DND-41 (cell line): ENCODE measurements around the gene ZNF106.

Experiments used
- ATAC-seq: fragments of 200-7000 bp; cut with Tn5 transposase; 3 replicates; pipeline ENCODE4 v1.9.1; 2021; ENCODE audit warnings: low read depth; ENCODE audit not compliant: insufficient read depth
- DNase-seq: peaks from one replicate; pipeline ENCODE4 v3.0.0-alpha.2; 2020
- H2AFZ ChIP-seq: 2 replicates; pipeline ENCODE4 v1.6.0; 2012; ENCODE audit warnings: low read depth, low read length
- H3K27ac ChIP-seq: 2 replicates; pipeline ENCODE4 v1.5.1; 2012; ENCODE audit warnings: low read length, inconsistent platforms
- H3K27me3 ChIP-seq: fragments of 200-600 bp; sonication (generic); 2 replicates; pipeline ENCODE4 v1.6.0; 2012; ENCODE audit warnings: low read length, mild to moderate bottlenecking, inconsistent platforms; ENCODE audit not compliant: insufficient read depth, poor library complexity
- H3K36me3 ChIP-seq: 2 replicates; pipeline ENCODE4 v1.5.1; 2012; ENCODE audit warnings: low read length, inconsistent platforms; ENCODE audit not compliant: insufficient read depth
- H3K4me1 ChIP-seq: 2 replicates; pipeline ENCODE4 v1.5.1; 2012; ENCODE audit warnings: mild to moderate bottlenecking, low read length; ENCODE audit not compliant: insufficient read depth
- H3K4me2 ChIP-seq: 2 replicates; pipeline ENCODE4 v1.6.0; 2012; ENCODE audit warnings: mild to moderate bottlenecking, moderate library complexity, low read length, inconsistent platforms; ENCODE audit not compliant: insufficient read depth
- H3K4me3 ChIP-seq, 2 experiments: fragments of 200-600 bp in 1 of 2; shearing (Covaris generic) in 1 of 2; 2 replicates each; pipeline ENCODE4 v1.5.1; 2012 to 2016; ENCODE audit warnings: inconsistent platforms in 2 of 2, low read length in 2 of 2, mild to moderate bottlenecking in 2 of 2, low read depth in 1 of 2, moderate library complexity in 1 of 2
- H3K79me2 ChIP-seq: 2 replicates; pipeline ENCODE4 v1.6.0; 2012; ENCODE audit warnings: low read length, inconsistent platforms; ENCODE audit not compliant: insufficient read depth
- H3K9ac ChIP-seq: 2 replicates; pipeline ENCODE4 v1.6.0; 2012; ENCODE audit warnings: low read depth, mild to moderate bottlenecking, inconsistent platforms, low read length, moderate library complexity
- H3K9me3 ChIP-seq: 2 replicates; pipeline ENCODE4 v1.5.1; 2012; ENCODE audit warnings: low read length, moderate library complexity, mild to moderate bottlenecking, inconsistent platforms; ENCODE audit not compliant: insufficient read depth, severe bottlenecking
- H4K20me1 ChIP-seq: 2 replicates; pipeline ENCODE4 v1.6.0; 2012; ENCODE audit warnings: low read length; ENCODE audit not compliant: insufficient read depth
- EZH2 ChIP-seq: IDR thresholded peaks from 3 replicates; pipeline ENCODE4 v1.6.1; 2012; ENCODE audit warnings: borderline replicate concordance, low read depth, mild to moderate bottlenecking, moderate library complexity, low read length, inconsistent platforms; ENCODE audit not compliant: severe bottlenecking
- TF ChIP-seq, protein P1 (sequence below): IDR thresholded peaks from 2 replicates; pipeline ENCODE4 v1.5.1; 2012; ENCODE audit warnings: borderline replicate concordance, low read length, moderate library complexity, mild to moderate bottlenecking; ENCODE audit not compliant: poor library complexity, severe bottlenecking; ENCODE audit errors: extremely low read depth

ZNF106 gene

DNA sequence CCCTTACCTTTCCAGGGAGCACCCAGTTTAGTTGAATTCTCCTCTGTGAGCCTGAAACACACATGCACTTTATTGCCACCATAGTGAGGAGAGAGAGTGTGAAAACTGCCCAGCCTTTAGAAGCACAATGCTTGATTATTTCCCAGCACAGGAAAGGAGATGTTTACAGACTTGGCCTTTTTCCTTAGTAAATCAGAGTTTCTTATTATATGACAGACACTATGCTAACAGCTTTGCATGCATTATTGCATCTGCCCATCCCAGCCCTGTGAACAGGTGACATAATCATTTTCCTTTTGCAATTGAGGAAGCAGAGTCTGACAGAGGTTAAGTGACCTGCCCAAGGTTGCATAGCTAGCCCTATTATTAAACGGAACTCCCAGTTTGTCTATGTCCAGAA lies 95.1 kb downstream of the ZNF106 start:
- H3K4me3 ChIP-seq, result no peak overlapping the region
- H2AFZ ChIP-seq, result no peak overlapping the region
- H3K79me2 ChIP-seq, result no peaks in the 10 kb centered on the region
- no peaks in the 10 kb centered on the region for H3K27me3 ChIP-seq
- no peaks in the 10 kb centered on the region for H3K9me3 ChIP-seq
- no peaks in the 10 kb centered on the region for H4K20me1 ChIP-seq
- TF ChIP-seq EZH2, result no peak
- TF ChIP-seq, protein P1, sequence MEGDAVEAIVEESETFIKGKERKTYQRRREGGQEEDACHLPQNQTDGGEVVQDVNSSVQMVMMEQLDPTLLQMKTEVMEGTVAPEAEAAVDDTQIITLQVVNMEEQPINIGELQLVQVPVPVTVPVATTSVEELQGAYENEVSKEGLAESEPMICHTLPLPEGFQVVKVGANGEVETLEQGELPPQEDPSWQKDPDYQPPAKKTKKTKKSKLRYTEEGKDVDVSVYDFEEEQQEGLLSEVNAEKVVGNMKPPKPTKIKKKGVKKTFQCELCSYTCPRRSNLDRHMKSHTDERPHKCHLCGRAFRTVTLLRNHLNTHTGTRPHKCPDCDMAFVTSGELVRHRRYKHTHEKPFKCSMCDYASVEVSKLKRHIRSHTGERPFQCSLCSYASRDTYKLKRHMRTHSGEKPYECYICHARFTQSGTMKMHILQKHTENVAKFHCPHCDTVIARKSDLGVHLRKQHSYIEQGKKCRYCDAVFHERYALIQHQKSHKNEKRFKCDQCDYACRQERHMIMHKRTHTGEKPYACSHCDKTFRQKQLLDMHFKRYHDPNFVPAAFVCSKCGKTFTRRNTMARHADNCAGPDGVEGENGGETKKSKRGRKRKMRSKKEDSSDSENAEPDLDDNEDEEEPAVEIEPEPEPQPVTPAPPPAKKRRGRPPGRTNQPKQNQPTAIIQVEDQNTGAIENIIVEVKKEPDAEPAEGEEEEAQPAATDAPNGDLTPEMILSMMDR, result no peak
- ATAC-seq (no peak), DNase-seq (no peak)
- no peak overlapping the region for H3K9ac ChIP-seq
- H3K27ac ChIP-seq, result no peak overlapping the region
- H3K36me3 ChIP-seq, result no peaks in the 10 kb centered on the region
- H3K4me1 ChIP-seq, result no peaks in the 10 kb centered on the region
- H3K4me2 ChIP-seq, result no peak overlapping the region

DNA sequence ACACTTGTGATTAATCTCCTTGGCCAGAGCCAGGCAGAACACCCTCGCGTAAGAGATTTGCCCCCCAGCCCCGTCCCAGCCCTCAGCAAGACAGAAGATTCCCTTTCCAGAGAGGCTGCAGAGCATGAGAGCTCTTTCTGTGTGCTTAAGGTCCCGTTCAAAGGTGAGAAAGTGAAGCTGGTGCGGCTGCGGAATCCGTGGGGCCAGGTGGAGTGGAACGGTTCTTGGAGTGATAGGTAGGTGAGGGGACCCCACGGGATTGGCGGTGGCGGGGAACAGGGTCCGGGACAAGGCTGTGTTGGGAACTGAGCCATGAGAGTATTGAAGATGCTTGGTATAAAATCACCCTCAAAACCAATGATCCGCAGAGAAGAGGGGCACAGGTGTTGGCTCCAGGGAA lies 96.8 kb downstream of the ZNF106 start:
- ATAC-seq (no peak), DNase-seq (no peak)
- Histone ChIP-seq H3K27ac (no peak overlapping the region), H3K4me3 (no peak overlapping the region), H3K4me2 (no peak overlapping the region), H4K20me1 (no peaks in the 10 kb centered on the region), H3K9ac (no peak overlapping the region), H3K79me2 (no peaks in the 10 kb centered on the region), H3K36me3 (no peaks in the 10 kb centered on the region), H3K4me1 (no peaks in the 10 kb centered on the region), H3K9me3 (no peaks in the 10 kb centered on the region), H2AFZ (no peak overlapping the region), H3K27me3 (no peaks in the 10 kb centered on the region)
- TF ChIP-seq, protein P1, result no peak
- TF ChIP-seq EZH2, result no peak

DNA sequence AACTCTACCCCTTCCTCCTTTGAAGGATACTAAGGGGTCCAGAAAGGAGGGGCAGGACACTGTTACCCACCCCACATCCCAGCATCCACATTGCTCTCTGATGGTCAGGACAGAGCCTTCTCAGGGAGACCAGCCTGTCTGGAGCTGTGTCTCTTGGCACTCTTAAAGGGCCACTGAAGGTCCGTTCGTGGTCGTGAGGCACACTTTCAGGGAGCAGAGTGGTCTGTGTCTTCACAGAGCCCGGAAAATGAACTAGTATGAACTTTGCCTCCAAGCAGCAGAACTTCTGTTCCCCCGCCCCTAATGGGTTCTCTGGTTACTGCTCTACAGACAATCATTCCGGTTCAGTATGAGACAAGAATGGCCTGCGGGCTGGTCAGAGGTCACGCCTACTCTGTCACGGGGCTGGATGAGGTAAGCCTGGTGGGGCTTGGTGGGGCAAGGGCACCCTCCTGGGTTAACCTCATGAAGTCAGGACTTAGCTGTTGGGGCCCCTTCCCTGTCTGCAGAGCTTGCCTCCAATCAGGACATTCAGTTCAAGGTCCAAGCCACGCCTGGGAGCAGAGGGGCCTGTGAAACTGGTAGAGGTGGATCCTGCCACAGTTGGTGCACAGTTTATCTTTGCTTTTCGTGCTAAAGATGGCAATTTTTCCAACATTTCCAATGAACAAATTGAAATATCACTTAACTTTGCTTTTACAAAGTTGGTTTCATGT lies 98.5 kb downstream of the ZNF106 start:
- ATAC-seq (no peak), DNase-seq (no peak)
- H3K27me3 ChIP-seq, result no peaks in the 10 kb centered on the region
- H3K9ac ChIP-seq, result no peak overlapping the region
- no peaks in the 10 kb centered on the region for H3K4me1 ChIP-seq
- no peak overlapping the region for H2AFZ ChIP-seq
- H3K9me3 ChIP-seq, result no peaks in the 10 kb centered on the region
- H4K20me1 ChIP-seq, result no peaks in the 10 kb centered on the region
- TF ChIP-seq EZH2, result no peak
- TF ChIP-seq, protein P1, result no peak
- no peaks in the 10 kb centered on the region for H3K79me2 ChIP-seq
- no peak overlapping the region for H3K4me2 ChIP-seq
- no peaks in the 10 kb centered on the region for H3K36me3 ChIP-seq
- H3K4me3 ChIP-seq, result no peak overlapping the region
- no peak overlapping the region for H3K27ac ChIP-seq

DNA sequence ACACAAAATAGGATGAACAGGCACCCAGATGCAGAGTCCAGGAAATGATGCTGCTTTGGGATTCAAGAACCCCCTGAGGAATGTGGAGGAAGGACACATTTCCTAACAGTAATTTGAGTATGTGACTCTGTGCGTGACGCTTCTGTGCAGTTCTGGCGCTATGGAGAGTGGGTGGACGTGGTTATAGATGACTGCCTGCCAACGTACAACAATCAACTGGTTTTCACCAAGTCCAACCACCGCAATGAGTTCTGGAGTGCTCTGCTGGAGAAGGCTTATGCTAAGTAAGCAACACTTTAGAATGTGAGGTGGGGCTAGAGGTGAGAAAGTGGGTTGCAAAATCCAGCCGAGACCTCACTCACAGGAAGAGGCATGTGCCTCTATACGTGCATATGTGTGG lies 103.3 kb downstream of the ZNF106 start:
- Histone ChIP-seq H3K36me3 (no peaks in the 10 kb centered on the region), H3K79me2 (no peaks in the 10 kb centered on the region), H3K27me3 (no peaks in the 10 kb centered on the region), H3K4me1 (no peaks in the 10 kb centered on the region), H2AFZ (no peak overlapping the region), H3K4me3 (no peak overlapping the region), H3K27ac (no peak overlapping the region), H4K20me1 (no peaks in the 10 kb centered on the region), H3K4me2 (no peak overlapping the region), H3K9ac (no peak overlapping the region), H3K9me3 (no peaks in the 10 kb centered on the region)
- ATAC-seq (no peak), DNase-seq (no peak)
- TF ChIP-seq, protein P1, result no peak
- no peak for TF ChIP-seq EZH2
